ENCODE results near the gene PLA2G15. TPM values are rescaled to one million over a fixed set of nuclear protein-coding genes. Genes with fewer than 3 reads are reported as not detected.
A peak's percentile ranks its signal among the peaks of the same experiment; 100 is the strongest.

The PLA2G15 gene
- total RNA-seq, 4 donors from 2014 or later: 16.4 to 28.6 (median 22.3) TPM

- no peak for DNase-seq (ENCODE audit: low spot score in 2 of 2)
- WGBS, 2 donors: 86 to 89% methylated on average over 12 of the region's 12 CpGs
- TF ChIP-seq CTCF (IDR thresholded peaks at IDR 0.05) (no peak), POLR2A (IDR thresholded peaks at IDR 0.05) (no peak)
- H3K4me3 ChIP-seq (ENCODE audit: low read depth, poor library complexity, severe bottlenecking): no peak overlapping the region
- intact Hi-C loops (cut with DNase I; ENCODE audit: low total_unique reads): no loop called here
These were observed 51.1 kb downstream of the PLA2G15 start for GRCh38 chr16:68296291-68296690.

GRCh38 chr16:68296693-68297092 is 51.5 kb downstream of the PLA2G15 start:
- intact Hi-C loops (cut with DNase I; ENCODE audit: low total_unique reads): no loop called here
- WGBS, 2 donors: 83 to 87% methylated on average over 6 of the region's 6 CpGs
- no peak overlapping the region for H3K4me3 ChIP-seq (ENCODE audit: low read depth, poor library complexity, severe bottlenecking)
- no peak for DNase-seq (ENCODE audit: low spot score in 2 of 2)
- no peak for TF ChIP-seq CTCF (IDR thresholded peaks at IDR 0.05)
- no peak for TF ChIP-seq POLR2A (IDR thresholded peaks at IDR 0.05)

- WGBS, 2 donors: 55% methylated on average over 3 of the region's 3 CpGs
- no peak for TF ChIP-seq POLR2A (IDR thresholded peaks at IDR 0.05)
- TF ChIP-seq CTCF (IDR thresholded peaks at IDR 0.05): no peak
- no peak overlapping the region for H3K4me3 ChIP-seq (ENCODE audit: low read depth, poor library complexity, severe bottlenecking)
- intact Hi-C loops (cut with DNase I; ENCODE audit: low total_unique reads): no loop called here
- DNase-seq (ENCODE audit: low spot score in 2 of 2): no peak
These were observed 52.7 kb downstream of the PLA2G15 start for GRCh38 chr16:68297908-68298307.

- no peak for DNase-seq (ENCODE audit: low spot score in 2 of 2)
- TF ChIP-seq POLR2A (IDR thresholded peaks at IDR 0.05): no peak
- no peak for TF ChIP-seq CTCF (IDR thresholded peaks at IDR 0.05)
- intact Hi-C loops (cut with DNase I; ENCODE audit: low total_unique reads): no loop called here
- H3K4me3 ChIP-seq (ENCODE audit: low read depth, poor library complexity, severe bottlenecking): no peak overlapping the region
- 78 to 87% methylated on average over 3 of the region's 3 CpGs for WGBS, 2 donors
These were observed 53.1 kb downstream of the PLA2G15 start for GRCh38 chr16:68298312-68298711.

GRCh38 chr16:68298907-68299561 is 53.9 kb downstream of the PLA2G15 start:
- TF ChIP-seq CTCF (IDR thresholded peaks at IDR 0.05) (no peak), POLR2A (IDR thresholded peaks at IDR 0.05) (no peak)
- H3K4me3 ChIP-seq (ENCODE audit: low read depth, poor library complexity, severe bottlenecking): no peak overlapping the region
- intact Hi-C loops (cut with DNase I; ENCODE audit: low total_unique reads): no loop called here
- WGBS, 2 donors: 27 to 38% methylated on average over 5 of the region's 5 CpGs
- peak; percentile 70 to 90 for DNase-seq (ENCODE audit: low spot score in 2 of 2)
